ENCODE results near the gene RASA4B.

Gene RASA4B

DNA sequence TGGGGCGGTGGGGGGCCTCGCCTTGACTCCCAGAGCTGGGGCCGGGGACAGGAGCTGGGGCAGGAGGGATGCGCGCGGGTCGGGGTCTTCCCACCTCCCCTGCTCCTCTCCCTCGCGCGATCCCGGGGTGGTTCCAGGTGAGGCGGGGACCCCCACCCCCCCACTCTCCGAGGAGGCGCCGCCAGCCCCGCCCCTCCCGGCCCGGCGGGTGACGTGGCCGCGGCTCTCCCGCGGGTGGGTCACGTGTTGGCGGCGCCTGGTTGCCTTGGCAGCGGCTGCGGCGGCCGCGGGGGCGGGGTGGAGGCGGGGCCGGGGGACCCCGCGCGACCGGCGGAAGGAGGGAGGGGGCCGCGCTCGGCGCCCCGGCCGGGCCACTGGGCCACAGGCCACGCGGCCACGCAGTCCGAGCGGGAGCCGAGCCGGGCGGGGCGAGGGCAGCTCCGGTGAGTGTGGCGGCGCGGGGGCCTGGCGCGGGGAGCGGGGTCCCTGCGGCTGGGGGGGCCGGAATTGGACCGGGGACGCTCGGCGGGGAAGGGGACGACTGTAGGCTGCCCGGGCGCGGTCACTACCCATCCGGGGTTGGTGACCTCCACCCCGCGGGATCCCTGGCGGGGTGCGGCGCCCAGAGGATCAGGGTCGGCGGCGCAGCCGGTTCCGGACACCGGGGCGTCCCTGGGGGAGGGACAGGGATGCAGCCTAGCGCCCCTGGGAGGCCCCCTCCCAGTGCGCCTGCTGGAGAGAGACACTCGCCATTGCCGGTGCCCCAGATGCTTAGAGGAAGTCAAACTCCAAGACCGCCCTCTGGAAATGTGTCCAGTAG, 84.1 kb downstream of the RASA4B start, which contains the start of gene ORAI2:
Gene ORAI2, plus strand, starts transcription at position 357 of the 820 bp plus-strand sequence. CDS start 5,382 bp downstream, outside the sequence.
- peak within 1 kb of the TSS; percentile 64 to 74 for H3K4me3 ChIP-seq (ENCODE audit: low read length in 2 of 2)
- no peak within 1 kb of the TSS for H3K27ac ChIP-seq (ENCODE audit: low read length)
- peaks cover 12% of the 10 kb centered on the region for H3K4me1 ChIP-seq (ENCODE audit: control insufficient read depth, insufficient read depth, low read length)
- H3K36me3 ChIP-seq (ENCODE audit: control insufficient read depth in 2 of 2, insufficient read depth in 2 of 2, low read length in 2 of 2), result no peaks in the 10 kb centered on the region
- H3K9ac ChIP-seq (ENCODE audit: low read length in 2 of 2), result peak within 1 kb of the TSS; percentile 51 to 69
- no peaks in the 10 kb centered on the region for H3K27me3 ChIP-seq (ENCODE audit: control insufficient read depth in 1 of 2, insufficient read depth in 2 of 2, low read length in 2 of 2)
- no peaks in the 10 kb centered on the region for H3K9me3 ChIP-seq (ENCODE audit: control insufficient read depth in 2 of 2, low read length in 2 of 2)
